Measurements from ENCODE around the gene KPTN.

KPTN gene

GRCh38 chr19:47509170-47509847 lies 25.3 kb upstream of the KPTN start:
- DNase-seq: peak in 1 of 56 donors; percentile 15

- DNase-seq: no peak
Measured at GRCh38 chr19:47508721-47509120, 24.7 kb upstream of the KPTN start.

DNA sequence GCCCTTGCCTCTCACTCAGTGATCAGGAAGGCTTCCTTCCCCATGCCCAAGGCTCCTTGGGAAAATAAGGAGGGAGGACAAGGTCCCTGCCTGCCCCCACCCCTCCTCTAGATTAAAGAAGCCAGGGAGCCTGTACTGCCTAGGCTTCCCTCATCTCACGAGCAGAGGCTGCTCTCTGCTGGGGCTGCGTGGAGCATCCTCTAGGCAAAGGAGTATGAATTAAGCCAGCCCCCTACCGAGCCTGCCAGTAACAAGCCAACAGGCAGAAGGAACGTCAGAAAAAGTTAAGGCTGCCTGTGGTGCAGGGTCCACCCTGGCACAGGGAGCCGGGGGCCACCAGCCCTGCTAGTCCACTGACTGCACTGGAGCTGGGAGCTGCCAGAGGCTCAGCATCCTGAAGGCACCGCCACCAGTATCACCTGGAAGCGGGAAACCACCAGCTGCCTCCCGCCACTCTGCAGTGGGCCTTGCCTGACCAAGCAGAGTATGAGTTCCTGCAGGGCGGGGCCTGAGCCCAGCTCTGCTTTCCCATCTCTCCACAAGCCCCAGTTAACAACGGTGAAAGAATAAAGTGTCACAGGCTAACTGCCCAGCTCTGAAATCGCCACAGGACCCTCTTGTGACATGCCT lies 24.0 kb upstream of the KPTN start:
- peak in 21 of 56 donors; percentile 8 to 75 (median 33) for DNase-seq

GRCh38 chr19:47507012-47507411 lies 23.0 kb upstream of the KPTN start:
- peak in 32 of 56 donors; percentile 8 to 69 (median 28) for DNase-seq

DNA sequence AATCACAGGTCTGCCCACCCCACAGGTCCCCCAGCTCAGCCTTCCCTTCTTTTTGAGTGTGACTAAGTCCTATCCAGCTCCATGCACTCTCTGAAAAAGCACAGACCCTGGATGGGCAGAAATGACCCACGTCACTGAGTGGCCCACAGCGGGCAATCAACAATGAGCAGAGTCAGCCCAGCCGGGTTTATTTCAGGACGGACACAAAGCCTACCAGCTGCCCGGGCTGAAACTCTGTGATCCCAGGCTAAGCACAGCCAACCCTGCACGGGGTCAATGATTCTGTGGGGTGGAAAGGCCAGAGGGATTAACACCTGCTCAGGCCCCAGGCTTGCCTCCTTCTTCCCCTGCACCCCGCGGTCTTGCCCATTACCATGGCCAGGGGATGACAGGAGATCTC lies 22.4 kb upstream of the KPTN start:
- no peak for DNase-seq

GRCh38 chr19:47505506-47505905 lies 21.5 kb upstream of the KPTN start:
- no peak for DNase-seq

- no peak for DNase-seq
Measured at GRCh38 chr19:47503826-47504150, 19.8 kb upstream of the KPTN start.

DNA sequence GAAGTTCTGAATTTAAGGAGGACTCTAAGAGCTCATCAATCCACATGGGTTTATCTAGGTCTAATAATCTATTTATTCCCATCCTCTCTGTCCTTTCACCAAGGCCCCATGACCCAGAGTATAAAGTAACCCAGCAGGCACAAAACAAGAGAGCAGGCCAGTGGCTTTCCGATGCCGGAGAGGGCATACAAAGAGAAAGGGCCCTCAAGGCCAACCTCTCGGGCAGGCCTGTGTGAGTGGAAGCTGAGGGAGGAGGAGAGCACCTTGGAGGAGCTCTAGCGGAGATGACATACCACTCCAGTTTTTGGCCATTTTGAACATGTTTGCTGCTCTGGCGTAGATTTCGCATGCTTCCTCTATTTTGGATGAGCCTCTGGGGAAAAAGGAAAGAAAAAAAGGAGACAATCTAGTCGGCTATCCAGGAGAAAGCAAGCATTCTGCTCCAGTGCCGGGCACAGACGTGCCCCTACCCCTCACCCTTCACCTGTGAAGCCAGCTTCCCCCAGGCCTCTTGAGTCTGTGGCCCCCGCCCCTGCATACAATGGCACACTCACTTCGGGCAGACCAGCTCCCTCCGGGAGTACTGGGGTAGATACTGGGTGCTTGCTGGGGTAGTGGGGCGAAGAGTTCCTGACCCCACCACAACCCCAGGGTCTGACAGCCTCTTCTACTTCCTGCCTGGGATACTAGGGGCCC lies 19.3 kb upstream of the KPTN start:
- no peak for DNase-seq

GRCh38 chr19:47499863-47500830 lies 16.1 kb upstream of the KPTN start:
- peak in 23 of 56 donors; percentile 8 to 70 (median 26) for DNase-seq

DNA sequence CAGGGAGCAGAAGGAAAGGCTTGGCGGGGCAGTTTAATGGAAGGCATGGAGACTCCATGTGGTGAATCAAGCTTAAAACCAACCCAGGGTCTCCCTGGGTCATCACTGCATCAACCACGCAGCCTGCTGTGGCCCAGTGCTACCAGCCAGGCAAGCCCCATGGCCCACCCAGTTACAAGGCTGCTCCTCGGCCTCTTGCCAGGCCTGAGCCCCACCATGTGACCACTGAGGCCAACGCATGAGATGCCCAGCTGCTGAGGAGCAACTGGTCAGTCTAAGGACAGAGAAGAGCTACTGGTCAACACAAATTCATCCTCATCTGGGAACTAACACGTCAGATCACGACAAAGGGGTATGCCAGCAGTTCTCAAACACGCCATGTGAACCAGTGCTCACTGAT lies 15.4 kb upstream of the KPTN start:
- peak in 1 of 56 donors; percentile 14 for DNase-seq

DNA sequence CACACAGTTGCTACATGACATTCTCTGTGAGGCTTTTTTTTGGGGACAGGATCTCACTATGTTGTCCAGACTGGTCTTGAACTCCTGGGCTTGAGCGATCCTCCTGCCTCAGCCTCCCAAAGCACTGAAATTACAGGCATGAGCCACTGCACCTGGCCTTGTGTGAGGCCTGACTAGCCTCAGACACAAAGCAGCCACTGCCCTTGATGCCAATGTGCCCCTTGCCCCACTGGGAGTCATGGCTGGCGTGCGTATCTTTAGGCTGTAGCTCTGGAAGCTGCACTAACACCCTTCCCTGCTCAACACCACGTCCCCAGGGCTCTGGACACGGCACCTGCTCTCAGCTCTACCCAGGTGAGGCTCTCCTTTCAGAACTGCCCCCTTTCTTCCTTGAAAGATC lies 14.5 kb upstream of the KPTN start:
- no peak for DNase-seq

DNA sequence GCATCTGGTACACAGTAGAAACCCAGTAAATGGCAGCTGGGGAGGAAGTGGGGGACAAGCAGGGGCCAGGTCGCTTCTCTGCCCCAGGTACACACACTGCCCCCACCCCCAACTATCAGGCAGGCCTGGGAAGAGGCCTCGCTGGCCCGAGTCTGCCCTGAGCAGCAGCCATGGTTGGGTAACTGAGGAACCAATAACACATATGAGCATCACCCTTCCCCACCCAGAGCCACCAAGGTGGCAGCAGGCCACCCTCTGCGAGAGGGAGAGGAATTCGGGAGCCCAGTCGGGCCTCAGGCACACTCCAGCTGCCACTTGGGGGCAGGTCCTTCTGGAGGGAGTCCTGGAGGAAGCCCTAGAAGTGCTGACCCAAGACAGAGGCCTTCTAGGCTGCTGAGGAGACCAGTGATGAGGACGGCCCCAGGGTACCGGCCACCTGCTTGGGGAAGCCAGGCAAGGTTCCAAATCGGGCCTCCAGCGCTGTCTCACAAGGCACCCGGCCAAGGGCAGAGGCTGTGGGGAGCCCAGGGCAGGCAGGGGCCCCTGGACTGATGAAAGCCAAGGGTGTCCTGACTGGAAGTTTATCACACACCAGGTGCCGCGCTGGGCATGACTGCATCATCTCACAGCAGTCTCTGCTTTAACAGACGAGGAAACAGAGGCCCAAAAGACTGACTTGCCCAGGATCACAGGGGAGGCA lies 14.0 kb upstream of the KPTN start:
- DNase-seq: no peak

DNA sequence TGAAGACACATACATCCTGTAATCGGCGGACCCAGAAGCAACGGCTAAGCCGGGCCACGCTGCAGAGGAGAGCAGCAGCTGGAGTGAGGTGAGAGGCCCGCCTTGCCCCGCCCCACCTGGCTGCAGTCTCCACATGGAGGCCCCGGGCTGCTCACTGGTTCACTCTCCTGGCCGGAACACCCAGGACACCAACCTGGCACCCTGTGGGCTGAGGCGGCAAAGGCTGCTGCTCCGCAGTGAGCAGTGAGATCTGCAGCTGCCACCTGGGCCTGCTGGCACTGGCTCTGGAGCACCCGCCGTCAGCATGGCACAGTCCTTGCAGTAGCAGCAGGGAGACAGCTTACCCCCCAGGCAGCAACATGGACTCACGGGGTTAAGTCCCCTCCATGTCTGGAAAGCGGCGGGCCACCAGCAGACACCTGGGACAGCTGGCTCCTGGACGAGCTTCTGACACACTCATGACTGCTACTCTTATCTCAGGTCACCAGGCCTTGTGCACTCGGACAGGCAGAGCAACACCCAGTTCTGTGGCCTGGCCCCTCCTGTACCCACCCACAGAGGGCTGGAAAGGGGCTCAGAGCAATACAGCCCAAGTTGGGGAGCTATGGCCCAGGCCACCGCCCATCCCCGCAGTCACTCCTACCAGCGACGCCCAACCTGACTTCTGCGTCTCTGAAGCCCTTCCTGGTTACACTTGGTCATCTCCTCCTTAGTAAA lies 13.2 kb upstream of the KPTN start:
- DNase-seq: peak in 16 of 56 donors; percentile 2 to 50 (median 19)

GRCh38 chr19:47495478-47496372 lies 11.7 kb upstream of the KPTN start:
- DNase-seq: peak in 36 of 56 donors; percentile 16 to 87 (median 55)

DNA sequence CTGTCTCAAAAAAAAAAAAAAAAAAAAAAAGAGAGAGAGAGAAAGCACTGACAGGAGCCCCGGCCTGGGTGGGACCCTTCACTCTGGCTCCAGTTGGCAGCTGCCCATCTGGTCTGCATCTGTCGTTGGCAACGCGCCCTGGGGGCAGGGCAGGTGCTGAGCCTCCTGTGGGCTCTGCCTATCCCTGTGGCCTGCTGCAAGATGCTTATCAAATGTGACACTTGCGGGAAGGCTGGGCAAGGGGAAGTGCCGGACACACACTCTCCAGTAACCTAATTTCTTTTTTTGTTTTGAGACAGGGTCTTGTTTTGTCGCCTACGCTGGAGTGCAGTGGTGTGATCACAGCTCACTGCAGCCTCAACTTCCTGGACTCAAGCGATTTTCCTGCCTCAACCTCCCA lies 10.7 kb upstream of the KPTN start:
- no peak for DNase-seq

GRCh38 chr19:47494211-47494547 lies 10.2 kb upstream of the KPTN start:
- DNase-seq: no peak

- DNase-seq: no peak
Measured at GRCh38 chr19:47493378-47494210, 9.6 kb upstream of the KPTN start.
